Measurements from ENCODE around the gene RTN4IP1. TPM values are rescaled to one million over a fixed set of nuclear protein-coding genes. Genes with fewer than 3 reads are reported as not detected.
"Not testable (repeated sequence)": the region's sequence is repeated elsewhere in the genome, so short reads cannot be mapped to it uniquely, and the experiment has no call there.

The RTN4IP1 gene
- total and polyA plus RNA-seq, 2 donors: 3.6 to 4.3 TPM

GRCh38 chr6:106639812-106640211 is 10.5 kb upstream of the RTN4IP1 start:
- H3K36me3 ChIP-seq (ENCODE audit: insufficient read depth): peaks cover 2% of the 10 kb centered on the region
- 82% methylated on average over 4 of the region's 4 CpGs for WGBS
- no peak for DNase-seq (ENCODE audit: extremely low spot score)

GRCh38 chr6:106637717-106638341 is 8.5 kb upstream of the RTN4IP1 start:
- H3K4me3 ChIP-seq (ENCODE audit: low read depth, low read length): no peak overlapping the region
- no peak overlapping the region for H3K27ac ChIP-seq (ENCODE audit: low read depth)
- peaks cover under 1% of the 10 kb centered on the region for H3K4me1 ChIP-seq (ENCODE audit: insufficient read depth)
- 70% methylated on average over 6 of the region's 6 CpGs for WGBS
- no peak for DNase-seq (ENCODE audit: extremely low spot score)
- H3K36me3 ChIP-seq (ENCODE audit: insufficient read depth): no peaks in the 10 kb centered on the region

More at GRCh38 chr6:106639812-106640211, 10.5 kb upstream of the RTN4IP1 start:
- Histone ChIP-seq H3K27ac (ENCODE audit: low read depth) (no peak overlapping the region), H3K4me3 (ENCODE audit: low read depth, low read length) (no peak overlapping the region), H3K4me1 (ENCODE audit: insufficient read depth) (no peaks in the 10 kb centered on the region)

- H3K4me1 ChIP-seq (ENCODE audit: insufficient read depth): peaks cover 1% of the 10 kb centered on the region
- 69% methylated on average over 7 of the region's 7 CpGs for WGBS
- H3K27ac ChIP-seq (ENCODE audit: low read depth): no peak overlapping the region
- no peak for DNase-seq (ENCODE audit: extremely low spot score)
- H3K4me3 ChIP-seq (ENCODE audit: low read depth, low read length): no peak overlapping the region
- H3K36me3 ChIP-seq (ENCODE audit: insufficient read depth): no peaks in the 10 kb centered on the region
Observed at GRCh38 chr6:106637051-106637716, 7.9 kb upstream of the RTN4IP1 start.

- DNase-seq (ENCODE audit: extremely low spot score): no peak
- H3K4me3 ChIP-seq (ENCODE audit: low read depth, low read length): no peak overlapping the region
- H3K27ac ChIP-seq (ENCODE audit: low read depth): no peak overlapping the region
- WGBS: 96% methylated on average over 5 of the region's 5 CpGs
- no peaks in the 10 kb centered on the region for H3K36me3 ChIP-seq (ENCODE audit: insufficient read depth)
- H3K4me1 ChIP-seq (ENCODE audit: insufficient read depth): peaks cover 1% of the 10 kb centered on the region
Observed at GRCh38 chr6:106634565-106634964, 5.3 kb upstream of the RTN4IP1 start.

- WGBS: 96% methylated on average over 1 of the region's 1 CpG
- no peak for DNase-seq (ENCODE audit: extremely low spot score)
- H3K36me3 ChIP-seq (ENCODE audit: insufficient read depth): no peaks in the 10 kb centered on the region
- H3K27ac ChIP-seq (ENCODE audit: low read depth): no peak overlapping the region
- no peak overlapping the region for H3K4me3 ChIP-seq (ENCODE audit: low read depth, low read length)
- H3K4me1 ChIP-seq (ENCODE audit: insufficient read depth): peaks cover 1% of the 10 kb centered on the region
Observed at GRCh38 chr6:106631346-106631745, 2.0 kb upstream of the RTN4IP1 start.

GRCh38 chr6:106630366-106630765 is 1.1 kb upstream of the RTN4IP1 start:
- 53% methylated on average over 5 of the region's 5 CpGs for WGBS
- Histone ChIP-seq H3K4me3 (ENCODE audit: low read depth, low read length) (peak overlapping the region; percentile 77), H3K27ac (ENCODE audit: low read depth) (no peak overlapping the region), H3K4me1 (ENCODE audit: insufficient read depth) (peaks cover 1% of the 10 kb centered on the region), H3K36me3 (ENCODE audit: insufficient read depth) (no peaks in the 10 kb centered on the region)
- DNase-seq (ENCODE audit: extremely low spot score): no peak

- no peak overlapping the region for H3K27ac ChIP-seq (ENCODE audit: low read depth)
- peak overlapping the region; percentile 77 for H3K4me3 ChIP-seq (ENCODE audit: low read depth, low read length)
- under 1% methylated on average over 14 of the region's 14 CpGs for WGBS
- no peak for DNase-seq (ENCODE audit: extremely low spot score)
- H3K36me3 ChIP-seq (ENCODE audit: insufficient read depth): no peaks in the 10 kb centered on the region
- peaks cover 1% of the 10 kb centered on the region for H3K4me1 ChIP-seq (ENCODE audit: insufficient read depth)
Observed at GRCh38 chr6:106629859-106630163, 513 bp upstream of the RTN4IP1 start.

- Histone ChIP-seq H3K4me1 (ENCODE audit: insufficient read depth) (peaks cover 1% of the 10 kb centered on the region), H3K4me3 (ENCODE audit: low read depth, low read length) (peak overlapping the region; percentile 77), H3K36me3 (ENCODE audit: insufficient read depth) (no peaks in the 10 kb centered on the region), H3K27ac (ENCODE audit: low read depth) (no peak overlapping the region)
- no peak for DNase-seq (ENCODE audit: extremely low spot score)
- 28% methylated on average over 7 of the region's 7 CpGs for WGBS
Observed at GRCh38 chr6:106628658-106629102, 618 bp downstream of the RTN4IP1 start.

GRCh38 chr6:106627760-106628159 is 1.5 kb downstream of the RTN4IP1 start:
- H3K27ac ChIP-seq (ENCODE audit: low read depth); H3K36me3 ChIP-seq (ENCODE audit: insufficient read depth); H3K4me3 ChIP-seq (ENCODE audit: low read depth, low read length); DNase-seq (ENCODE audit: extremely low spot score); H3K4me1 ChIP-seq (ENCODE audit: insufficient read depth): not testable (repeated sequence)
- WGBS: 93% methylated on average over 16 of the region's 16 CpGs

GRCh38 chr6:106626485-106626884 is 2.8 kb downstream of the RTN4IP1 start:
- Histone ChIP-seq H3K4me1 (ENCODE audit: insufficient read depth) (no peaks in the 10 kb centered on the region), H3K27ac (ENCODE audit: low read depth) (no peak overlapping the region), H3K4me3 (ENCODE audit: low read depth, low read length) (no peak overlapping the region), H3K36me3 (ENCODE audit: insufficient read depth) (no peaks in the 10 kb centered on the region)
- no peak for DNase-seq (ENCODE audit: extremely low spot score)
- WGBS: 23% methylated on average over 2 of the region's 2 CpGs

- no peak overlapping the region for H3K4me3 ChIP-seq (ENCODE audit: low read depth, low read length)
- H3K27ac ChIP-seq (ENCODE audit: low read depth): no peak overlapping the region
- H3K36me3 ChIP-seq (ENCODE audit: insufficient read depth): no peaks in the 10 kb centered on the region
- 89% methylated on average over 1 of the region's 1 CpG for WGBS
- H3K4me1 ChIP-seq (ENCODE audit: insufficient read depth): no peaks in the 10 kb centered on the region
- DNase-seq (ENCODE audit: extremely low spot score): no peak
Observed at GRCh38 chr6:106623039-106623438, 6.3 kb downstream of the RTN4IP1 start.

GRCh38 chr6:106622412-106622811 is 6.9 kb downstream of the RTN4IP1 start:
- H3K4me3 ChIP-seq (ENCODE audit: low read depth, low read length): no peak overlapping the region
- 92% methylated on average over 8 of the region's 8 CpGs for WGBS
- H3K36me3 ChIP-seq (ENCODE audit: insufficient read depth): no peaks in the 10 kb centered on the region
- DNase-seq (ENCODE audit: extremely low spot score): no peak
- no peak overlapping the region for H3K27ac ChIP-seq (ENCODE audit: low read depth)
- no peaks in the 10 kb centered on the region for H3K4me1 ChIP-seq (ENCODE audit: insufficient read depth)

- no peak for DNase-seq (ENCODE audit: extremely low spot score)
- Histone ChIP-seq H3K27ac (ENCODE audit: low read depth) (no peak overlapping the region), H3K4me3 (ENCODE audit: low read depth, low read length) (no peak overlapping the region), H3K36me3 (ENCODE audit: insufficient read depth) (no peaks in the 10 kb centered on the region), H3K4me1 (ENCODE audit: insufficient read depth) (no peaks in the 10 kb centered on the region)
- WGBS: 79% methylated on average over 3 of the region's 3 CpGs
Observed at GRCh38 chr6:106620931-106621672, 8.2 kb downstream of the RTN4IP1 start.

GRCh38 chr6:106619223-106619622 is 10.1 kb downstream of the RTN4IP1 start:
- no peak overlapping the region for H3K27ac ChIP-seq (ENCODE audit: low read depth)
- WGBS: 89% methylated on average over 1 of the region's 1 CpG
- no peak for DNase-seq (ENCODE audit: extremely low spot score)
- H3K36me3 ChIP-seq (ENCODE audit: insufficient read depth): peaks cover under 1% of the 10 kb centered on the region
- H3K4me3 ChIP-seq (ENCODE audit: low read depth, low read length): no peak overlapping the region
- no peaks in the 10 kb centered on the region for H3K4me1 ChIP-seq (ENCODE audit: insufficient read depth)

Data from urinary bladder (tissue), 4 donors.